Measurements from ENCODE around the gene TMEM271.

Gene TMEM271

GRCh38 chr4:541271-541670 is 34.8 kb downstream of the TMEM271 start:
- in situ Hi-C loops (cut with HindIII; ENCODE audit: low pct_ligation_motif_present, low pct_unique_long_range_greater_than_20kb, low sequenced_read_pairs) = no loop called here
- no peak for DNase-seq

GRCh38 chr4:538542-539142 is 37.5 kb downstream of the TMEM271 start:
- in situ Hi-C loops (cut with HindIII; ENCODE audit: low pct_ligation_motif_present, low pct_unique_long_range_greater_than_20kb, low sequenced_read_pairs) = no loop called here
- DNase-seq = no peak

GRCh38 chr4:537436-538264 is 38.4 kb downstream of the TMEM271 start:
- in situ Hi-C loops (cut with HindIII; ENCODE audit: low pct_ligation_motif_present, low pct_unique_long_range_greater_than_20kb, low sequenced_read_pairs) = no loop called here
- DNase-seq = no peak

- in situ Hi-C loops (cut with HindIII; ENCODE audit: low pct_ligation_motif_present, low pct_unique_long_range_greater_than_20kb, low sequenced_read_pairs) = no loop called here
- no peak for DNase-seq
Observed at GRCh38 chr4:536351-536972, 39.6 kb downstream of the TMEM271 start.

- in situ Hi-C loops (cut with HindIII; ENCODE audit: low pct_ligation_motif_present, low pct_unique_long_range_greater_than_20kb, low sequenced_read_pairs) = no loop called here
- DNase-seq = no peak
Observed at GRCh38 chr4:535924-536281, 40.2 kb downstream of the TMEM271 start.

GRCh38 chr4:535181-535923 is 40.7 kb downstream of the TMEM271 start:
- in situ Hi-C loops (cut with HindIII; ENCODE audit: low pct_ligation_motif_present, low pct_unique_long_range_greater_than_20kb, low sequenced_read_pairs) = no loop called here
- DNase-seq = no peak

GRCh38 chr4:534576-535151 is 41.4 kb downstream of the TMEM271 start:
- no peak for DNase-seq
- in situ Hi-C loops (cut with HindIII; ENCODE audit: low pct_ligation_motif_present, low pct_unique_long_range_greater_than_20kb, low sequenced_read_pairs) = no loop called here

GRCh38 chr4:534101-534575 is 42.0 kb downstream of the TMEM271 start:
- in situ Hi-C loops (cut with HindIII; ENCODE audit: low pct_ligation_motif_present, low pct_unique_long_range_greater_than_20kb, low sequenced_read_pairs) = no loop called here

GRCh38 chr4:533318-534100 is 42.6 kb downstream of the TMEM271 start:
- no peak for DNase-seq
- in situ Hi-C loops (cut with HindIII; ENCODE audit: low pct_ligation_motif_present, low pct_unique_long_range_greater_than_20kb, low sequenced_read_pairs) = no loop called here

More at GRCh38 chr4:534101-534575, 42.0 kb downstream of the TMEM271 start:
- DNase-seq = no peak

- DNase-seq = peak; percentile 2
- in situ Hi-C loops (cut with HindIII; ENCODE audit: low pct_ligation_motif_present, low pct_unique_long_range_greater_than_20kb, low sequenced_read_pairs) = no loop called here
Observed at GRCh38 chr4:532588-533317, 43.3 kb downstream of the TMEM271 start.

GRCh38 chr4:531721-532565 is 44.2 kb downstream of the TMEM271 start:
- in situ Hi-C loops (cut with HindIII; ENCODE audit: low pct_ligation_motif_present, low pct_unique_long_range_greater_than_20kb, low sequenced_read_pairs) = no loop called here
- DNase-seq = no peak

GRCh38 chr4:531076-531475 is 45.0 kb downstream of the TMEM271 start:
- in situ Hi-C loops (cut with HindIII; ENCODE audit: low pct_ligation_motif_present, low pct_unique_long_range_greater_than_20kb, low sequenced_read_pairs) = no loop called here
- DNase-seq = no peak

- in situ Hi-C loops (cut with HindIII; ENCODE audit: low pct_ligation_motif_present, low pct_unique_long_range_greater_than_20kb, low sequenced_read_pairs) = no loop called here
- DNase-seq = no peak
Observed at GRCh38 chr4:530017-530781, 45.9 kb downstream of the TMEM271 start.

GRCh38 chr4:529563-529962 is 46.5 kb downstream of the TMEM271 start:
- no peak for DNase-seq
- in situ Hi-C loops (cut with HindIII; ENCODE audit: low pct_ligation_motif_present, low pct_unique_long_range_greater_than_20kb, low sequenced_read_pairs) = no loop called here

- in situ Hi-C loops (cut with HindIII; ENCODE audit: low pct_ligation_motif_present, low pct_unique_long_range_greater_than_20kb, low sequenced_read_pairs) = no loop called here
- no peak for DNase-seq
Observed at GRCh38 chr4:528835-529234, 47.3 kb downstream of the TMEM271 start.

- in situ Hi-C loops (cut with HindIII; ENCODE audit: low pct_ligation_motif_present, low pct_unique_long_range_greater_than_20kb, low sequenced_read_pairs) = no loop called here
- no peak for DNase-seq
Observed at GRCh38 chr4:528296-528695, 47.8 kb downstream of the TMEM271 start.

All from ACHN (cell line).